DOHH2 (cell line): Measurements from ENCODE around the gene PAPLN.

Source experiments
- H3F3A ChIP-seq: fragments of 200-600 bp; sonication (generic), shearing (Covaris generic); 2 replicates; pipeline ENCODE4 v1.6.0; 2016; ENCODE audit warnings: antibody characterized with exemption, mild to moderate bottlenecking; ENCODE audit not compliant: control insufficient read depth, insufficient read depth
- H3K27ac ChIP-seq: fragments of 200-600 bp; sonication (generic); 2 replicates; pipeline ENCODE4 v1.5.1; 2014; ENCODE audit warnings: low read depth, mild to moderate bottlenecking, low read length, moderate library complexity
- H3K27me3 ChIP-seq: fragments of 200-600 bp; sonication (generic); 2 replicates; pipeline ENCODE4 v1.6.1; 2014; ENCODE audit warnings: mild to moderate bottlenecking, low read length, mixed read lengths; ENCODE audit not compliant: control insufficient read depth
- H3K36me3 ChIP-seq: fragments of 200-600 bp; sonication (generic); 2 replicates; pipeline ENCODE4 v1.6.1; 2014; ENCODE audit warnings: mild to moderate bottlenecking, low read length, moderate library complexity, mixed read lengths; ENCODE audit not compliant: control insufficient read depth
- H3K4me1 ChIP-seq: fragments of 200-600 bp; sonication (generic); 2 replicates; pipeline ENCODE4 v1.6.1; 2014; ENCODE audit warnings: mild to moderate bottlenecking, low read length, mixed read lengths; ENCODE audit not compliant: control insufficient read depth
- H3K4me2 ChIP-seq: fragments of 200-600 bp; sonication (generic); 2 replicates; pipeline ENCODE4 v1.6.0; 2014; ENCODE audit warnings: mild to moderate bottlenecking, low read length, moderate library complexity
- H3K4me3 ChIP-seq: fragments of 200-600 bp; sonication (generic); 2 replicates; pipeline ENCODE4 v1.5.1; 2014; ENCODE audit warnings: mild to moderate bottlenecking, low read length, mixed read lengths
- H3K79me2 ChIP-seq: fragments of 200-600 bp; sonication (generic); 2 replicates; pipeline ENCODE4 v1.6.1; 2014; ENCODE audit warnings: mild to moderate bottlenecking, low read length, mixed read lengths; ENCODE audit not compliant: control insufficient read depth
- H3K9me2 ChIP-seq: fragments of 200-600 bp; sonication (generic); replicated peaks from 2 replicates; pipeline ENCODE4 v1.6.1; 2014; ENCODE audit warnings: mild to moderate bottlenecking, low read length, mixed read lengths; ENCODE audit not compliant: control insufficient read depth
- H3K9me3 ChIP-seq: fragments of 200-600 bp; sonication (generic); 2 replicates; pipeline ENCODE4 v1.6.1; 2014; ENCODE audit warnings: antibody characterized with exemption, low read length, mixed read lengths; ENCODE audit not compliant: control insufficient read depth, insufficient read depth
- H4K20me1 ChIP-seq: fragments of 200-600 bp; sonication (generic); 2 replicates; pipeline ENCODE4 v1.6.0; 2014; ENCODE audit warnings: low read depth, mild to moderate bottlenecking, antibody characterized with exemption, low read length, moderate library complexity; ENCODE audit not compliant: control insufficient read depth, insufficient read depth
- EZH2phosphoT487 ChIP-seq: fragments of 200-600 bp; sonication (generic); IDR thresholded peaks from 2 replicates; pipeline ENCODE4 v1.6.1; 2017; ENCODE audit warnings: borderline replicate concordance, mild to moderate bottlenecking, antibody characterized with exemption, low read length, moderate library complexity, mixed read lengths
- TF ChIP-seq, protein P1 (sequence below): fragments of 200-600 bp; sonication (generic); IDR thresholded peaks from one replicate; pipeline ENCODE4 v1.5.1; 2014; ENCODE audit warnings: antibody characterized with exemption, mild to moderate bottlenecking, low read depth, low read length; ENCODE audit not compliant: poor library complexity, severe bottlenecking

Gene PAPLN

DNA sequence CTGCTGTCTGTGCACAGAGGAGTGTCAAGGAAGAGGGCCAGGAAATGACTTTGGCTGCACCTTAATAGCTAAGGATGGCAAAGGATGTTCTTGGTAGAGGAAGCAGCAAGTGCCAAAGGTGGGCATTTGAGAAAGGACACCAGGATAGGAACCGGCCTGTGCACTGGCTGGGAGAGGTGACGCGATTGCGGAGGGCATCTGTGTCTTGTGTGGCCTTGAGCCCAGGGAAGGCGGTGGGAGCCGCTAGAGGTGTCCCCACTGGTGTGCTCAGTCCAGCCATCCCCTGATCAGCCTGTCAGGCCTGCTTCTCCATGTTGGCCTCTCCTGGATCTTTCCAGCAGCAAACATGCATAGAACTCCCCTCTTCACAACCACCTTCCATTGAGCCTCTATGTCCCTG, 30.2 kb downstream of the PAPLN start:
- H3K27me3 ChIP-seq = no peaks in the 10 kb centered on the region
- 0 out of 2 replicates have a peak, but pooled peaks cover 8% of the 10 kb centered on the region for H3F3A ChIP-seq
- no peaks in the 10 kb centered on the region for H3K36me3 ChIP-seq
- H3K27ac ChIP-seq = no peak overlapping the region
- TF ChIP-seq, protein P1, sequence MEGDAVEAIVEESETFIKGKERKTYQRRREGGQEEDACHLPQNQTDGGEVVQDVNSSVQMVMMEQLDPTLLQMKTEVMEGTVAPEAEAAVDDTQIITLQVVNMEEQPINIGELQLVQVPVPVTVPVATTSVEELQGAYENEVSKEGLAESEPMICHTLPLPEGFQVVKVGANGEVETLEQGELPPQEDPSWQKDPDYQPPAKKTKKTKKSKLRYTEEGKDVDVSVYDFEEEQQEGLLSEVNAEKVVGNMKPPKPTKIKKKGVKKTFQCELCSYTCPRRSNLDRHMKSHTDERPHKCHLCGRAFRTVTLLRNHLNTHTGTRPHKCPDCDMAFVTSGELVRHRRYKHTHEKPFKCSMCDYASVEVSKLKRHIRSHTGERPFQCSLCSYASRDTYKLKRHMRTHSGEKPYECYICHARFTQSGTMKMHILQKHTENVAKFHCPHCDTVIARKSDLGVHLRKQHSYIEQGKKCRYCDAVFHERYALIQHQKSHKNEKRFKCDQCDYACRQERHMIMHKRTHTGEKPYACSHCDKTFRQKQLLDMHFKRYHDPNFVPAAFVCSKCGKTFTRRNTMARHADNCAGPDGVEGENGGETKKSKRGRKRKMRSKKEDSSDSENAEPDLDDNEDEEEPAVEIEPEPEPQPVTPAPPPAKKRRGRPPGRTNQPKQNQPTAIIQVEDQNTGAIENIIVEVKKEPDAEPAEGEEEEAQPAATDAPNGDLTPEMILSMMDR = no peak
- no peak for TF ChIP-seq EZH2phosphoT487
- no peak overlapping the region for H3K4me3 ChIP-seq
- H3K9me3 ChIP-seq = no peaks in the 10 kb centered on the region
- H3K4me2 ChIP-seq = no peak overlapping the region
- no peaks in the 10 kb centered on the region for H4K20me1 ChIP-seq
- no peaks in the 10 kb centered on the region for H3K9me2 ChIP-seq
- peaks cover 16% of the 10 kb centered on the region for H3K4me1 ChIP-seq
- no peaks in the 10 kb centered on the region for H3K79me2 ChIP-seq

DNA sequence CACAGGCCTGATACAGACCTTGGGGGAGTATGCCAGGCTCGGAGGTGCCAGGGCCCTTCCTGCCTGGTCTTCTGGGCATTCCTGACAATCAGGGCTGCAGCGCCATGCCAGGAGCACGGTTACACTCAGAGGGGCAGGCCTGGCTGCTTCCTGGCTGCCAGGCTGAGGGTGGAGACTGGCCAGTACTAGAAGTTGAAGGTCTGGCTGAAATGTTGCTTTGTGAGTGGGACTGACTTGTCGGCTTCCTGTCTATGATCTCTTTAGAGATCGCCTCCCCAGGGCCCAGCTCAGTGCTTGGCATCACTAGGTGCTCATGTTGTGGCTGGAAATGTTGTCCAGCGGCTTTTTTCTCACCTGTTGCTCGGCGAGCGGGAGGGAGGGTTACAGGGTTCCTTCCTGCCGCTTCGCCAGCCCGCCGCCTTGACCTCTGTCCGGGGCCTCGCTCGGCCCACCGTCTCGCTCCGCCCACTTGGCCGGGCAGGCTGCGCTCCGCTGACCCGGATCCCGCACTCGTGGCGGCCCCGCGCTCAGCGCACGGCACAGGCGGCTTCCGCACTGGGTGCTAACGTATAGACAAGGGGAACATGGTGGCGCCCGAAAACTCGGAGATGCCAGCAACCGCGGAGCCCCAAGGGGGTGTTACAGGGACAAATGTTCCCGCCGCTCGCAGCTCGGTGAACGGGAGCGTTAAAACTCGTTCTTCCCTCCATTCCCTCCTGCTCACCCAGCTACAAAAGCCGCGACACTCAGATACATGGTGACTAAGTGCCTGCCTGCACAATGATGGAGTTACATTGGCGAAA, 32.6 kb downstream of the PAPLN start:
- Histone ChIP-seq H3K4me2 (peak overlapping the region; percentile 87), H4K20me1 (no peaks in the 10 kb centered on the region)
- no peak for TF ChIP-seq EZH2phosphoT487
- TF ChIP-seq, protein P1 = no peak

DNA sequence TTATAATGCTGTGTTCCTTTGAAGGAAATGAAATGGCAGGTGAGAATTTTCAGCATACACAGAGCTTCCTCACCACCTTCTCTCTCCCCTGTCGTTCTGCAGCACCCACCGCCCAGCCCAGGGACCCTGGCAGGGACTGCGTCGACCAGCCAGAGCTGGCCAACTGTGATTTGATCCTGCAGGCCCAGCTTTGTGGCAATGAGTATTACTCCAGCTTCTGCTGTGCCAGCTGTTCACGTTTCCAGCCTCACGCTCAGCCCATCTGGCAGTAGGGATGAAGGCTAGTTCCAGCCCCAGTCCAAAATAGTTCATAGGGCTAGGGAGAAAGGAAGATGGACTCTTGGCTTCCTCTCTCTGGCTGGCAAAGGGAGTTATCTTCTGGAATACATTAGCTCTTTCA, 35.1 kb downstream of the PAPLN start:
- H3K36me3 ChIP-seq = peaks cover 35% of the 10 kb centered on the region
- H3F3A ChIP-seq = 0 out of 2 replicates have a peak, but pooled peaks cover 11% of the 10 kb centered on the region
- H4K20me1 ChIP-seq = no peaks in the 10 kb centered on the region
- no peaks in the 10 kb centered on the region for H3K9me2 ChIP-seq
- H3K27ac ChIP-seq = no peak overlapping the region
- no peak overlapping the region for H3K4me2 ChIP-seq
- H3K27me3 ChIP-seq = no peaks in the 10 kb centered on the region
- H3K9me3 ChIP-seq = no peaks in the 10 kb centered on the region
- H3K4me1 ChIP-seq = peaks cover 43% of the 10 kb centered on the region
- no peak overlapping the region for H3K4me3 ChIP-seq
- H3K79me2 ChIP-seq = no peaks in the 10 kb centered on the region
- TF ChIP-seq, protein P1 = no peak
- no peak for TF ChIP-seq EZH2phosphoT487

More for the DNA sequence above, 32.6 kb downstream of the PAPLN start:
- Histone ChIP-seq H3K36me3 (peaks cover 14% of the 10 kb centered on the region), H3K4me3 (peak overlapping the region; percentile 70), H3K79me2 (no peaks in the 10 kb centered on the region), H3K4me1 (peaks cover 31% of the 10 kb centered on the region), H3K27me3 (no peaks in the 10 kb centered on the region), H3F3A (0 out of 2 replicates have a peak, but pooled peaks cover 11% of the 10 kb centered on the region), H3K27ac (no peak overlapping the region), H3K9me3 (no peaks in the 10 kb centered on the region), H3K9me2 (no peaks in the 10 kb centered on the region)
